Fibroblast of peridontal ligament (primary cell): ENCODE measurements around the gene MEIG1.
"Not testable (repeated sequence)": the region's sequence is repeated elsewhere in the genome, so short reads cannot be mapped to it uniquely, and the experiment has no call there.

Experiments used
- DNase-seq: peaks from one replicate; pipeline ENCODE4 v3.0.0-alpha.2; 2010; ENCODE audit errors: extremely low read depth

Gene MEIG1

GRCh38 chr10:14954934-14955333 is 4.3 kb upstream of the MEIG1 start:
- DNase-seq: no peak

GRCh38 chr10:14958872-14959220 is 342 bp upstream of the MEIG1 start:
- DNase-seq: no peak

- DNase-seq: no peak
These were observed 8.7 kb downstream of the MEIG1 start for GRCh38 chr10:14967897-14968296.

- peak; percentile 14 for DNase-seq
These were observed 12.8 kb downstream of the MEIG1 start for GRCh38 chr10:14971867-14972448.

- not testable (repeated sequence) for DNase-seq
These were observed 15.2 kb downstream of the MEIG1 start for GRCh38 chr10:14974153-14974998.

- DNase-seq: no peak
These were observed 16.6 kb downstream of the MEIG1 start for GRCh38 chr10:14975672-14976273.

GRCh38 chr10:14982744-14983143 is 23.6 kb downstream of the MEIG1 start:
- DNase-seq: no peak

- DNase-seq: not testable (repeated sequence)
These were observed 30.4 kb downstream of the MEIG1 start for GRCh38 chr10:14989552-14989951.

GRCh38 chr10:14991035-14991749 is 32.0 kb downstream of the MEIG1 start:
- DNase-seq: peak; percentile 14

- DNase-seq: not testable (repeated sequence)
These were observed 33.1 kb downstream of the MEIG1 start for GRCh38 chr10:14992336-14992735.

- DNase-seq: not testable (repeated sequence)
These were observed 34.6 kb downstream of the MEIG1 start for GRCh38 chr10:14993500-14994455.

- DNase-seq: no peak
These were observed 36.9 kb downstream of the MEIG1 start for GRCh38 chr10:14995964-14996565.

GRCh38 chr10:15013530-15013929 is 54.3 kb downstream of the MEIG1 start:
- DNase-seq: not testable (repeated sequence)

- DNase-seq: no peak
These were observed 56.3 kb downstream of the MEIG1 start for GRCh38 chr10:15015451-15015850.

GRCh38 chr10:15020966-15021365 is 61.8 kb downstream of the MEIG1 start:
- not testable (repeated sequence) for DNase-seq
